GM23338 (cell line): ENCODE results near the gene GPI.

Experiments
- CREB1 ChIP-seq: fragments of 250-450 bp; sonication (Bioruptor Pico); IDR thresholded peaks from 2 replicates; pipeline ENCODE4 v1.5.0; 2020; ENCODE audit warnings: low read depth, mild to moderate bottlenecking, moderate library complexity
- ETS1 ChIP-seq: IDR thresholded peaks from 2 replicates; pipeline ENCODE4 v1.6.1; 2016; ENCODE audit warnings: antibody characterized with exemption
- EZH2 ChIP-seq: fragments of 200-600 bp; sonication (generic); IDR thresholded peaks from one replicate; pipeline ENCODE4 v1.8.0; 2017; ENCODE audit warnings: antibody characterized with exemption, mild to moderate bottlenecking, low read depth; ENCODE audit not compliant: unreplicated experiment
- EZH2phosphoT487 ChIP-seq: fragments of 200-600 bp; sonication (generic); IDR thresholded peaks from one replicate; pipeline ENCODE4 v1.8.1; 2018; ENCODE audit warnings: antibody characterized with exemption; ENCODE audit not compliant: unreplicated experiment
- JUNB ChIP-seq: IDR thresholded peaks from one replicate; pipeline ENCODE4 v1.6.1; 2016; ENCODE audit warnings: antibody characterized with exemption; ENCODE audit not compliant: unreplicated experiment
- NANOG ChIP-seq: IDR thresholded peaks from 2 replicates; pipeline ENCODE4 v1.6.1; 2016; ENCODE audit warnings: antibody characterized with exemption, borderline replicate concordance
- POLR2AphosphoS5 ChIP-seq: IDR thresholded peaks from 2 replicates; pipeline ENCODE4 v1.6.1; 2016; ENCODE audit warnings: antibody characterized with exemption, low read depth
- ZNF114 ChIP-seq: fragments of 250-450 bp; sonication (Bioruptor Pico); IDR thresholded peaks from 2 replicates; pipeline ENCODE4 v1.5.0; 2020; ENCODE audit warnings: mild to moderate bottlenecking, moderate library complexity
- ZNF331 ChIP-seq: fragments of 250-450 bp; sonication (Bioruptor Pico); IDR thresholded peaks from 2 replicates; pipeline ENCODE4 v1.5.0; 2020; ENCODE audit warnings: low read depth, mild to moderate bottlenecking, moderate library complexity
- ZNF462 ChIP-seq: fragments of 250-450 bp; sonication (Bioruptor Pico); IDR thresholded peaks from 2 replicates; pipeline ENCODE4 v1.5.0; 2020; ENCODE audit warnings: mild to moderate bottlenecking, moderate library complexity
- TF ChIP-seq, protein P1 (sequence below), 2 experiments: fragments of 200-600 bp in 1 of 2; sonication (generic) in 1 of 2; conservative IDR thresholded peaks; 2 replicates each; pipeline versions ENCODE4 v1.5.1 to v1.6.1; 2016 to 2017; ENCODE audit warnings: antibody characterized with exemption in 2 of 2, low read depth in 2 of 2, mild to moderate bottlenecking in 2 of 2, moderate library complexity in 1 of 2
- TF ChIP-seq, protein P2 (sequence below): IDR thresholded peaks from one replicate; pipeline ENCODE4 v1.6.1; 2018; ENCODE audit warnings: antibody characterized with exemption; ENCODE audit not compliant: unreplicated experiment

DNA sequence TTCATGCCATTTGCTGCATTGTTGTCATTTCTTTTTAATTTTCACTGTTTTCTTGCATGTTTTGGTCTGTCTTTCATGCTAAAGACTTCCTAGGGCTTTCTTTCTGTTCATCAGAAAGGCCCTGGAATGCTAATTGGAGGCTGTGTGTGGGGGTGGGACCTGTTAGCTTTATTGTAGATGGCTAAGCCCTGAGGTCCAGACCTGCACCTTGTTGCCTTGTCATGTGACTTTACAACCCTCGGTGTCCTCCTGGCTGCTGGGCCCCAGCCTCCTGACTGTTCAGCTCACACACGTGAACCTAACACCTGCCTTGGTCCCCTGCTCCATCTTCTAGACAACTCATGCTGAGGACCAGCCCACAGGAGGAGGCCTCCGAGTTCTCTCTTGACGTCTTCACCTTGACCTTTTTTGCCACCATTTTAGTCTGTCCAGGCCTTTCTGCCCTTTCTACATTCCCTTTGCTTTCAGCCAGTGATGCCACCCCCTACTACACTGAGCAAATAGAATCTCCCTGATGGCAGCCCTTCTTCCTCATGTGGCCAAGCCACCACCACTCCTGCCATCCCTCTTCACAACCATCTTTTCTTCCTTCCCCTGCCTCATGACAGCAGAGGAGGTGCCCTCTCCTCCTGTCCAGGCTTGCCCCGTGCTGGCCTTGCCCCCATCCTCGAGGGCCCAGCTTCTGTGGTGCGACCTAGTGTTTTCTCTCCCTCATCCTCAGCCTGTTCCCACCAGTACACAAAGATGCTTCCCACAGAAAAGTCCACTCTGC is 41.4 kb upstream of the GPI start:
- TF ChIP-seq, protein P1, sequence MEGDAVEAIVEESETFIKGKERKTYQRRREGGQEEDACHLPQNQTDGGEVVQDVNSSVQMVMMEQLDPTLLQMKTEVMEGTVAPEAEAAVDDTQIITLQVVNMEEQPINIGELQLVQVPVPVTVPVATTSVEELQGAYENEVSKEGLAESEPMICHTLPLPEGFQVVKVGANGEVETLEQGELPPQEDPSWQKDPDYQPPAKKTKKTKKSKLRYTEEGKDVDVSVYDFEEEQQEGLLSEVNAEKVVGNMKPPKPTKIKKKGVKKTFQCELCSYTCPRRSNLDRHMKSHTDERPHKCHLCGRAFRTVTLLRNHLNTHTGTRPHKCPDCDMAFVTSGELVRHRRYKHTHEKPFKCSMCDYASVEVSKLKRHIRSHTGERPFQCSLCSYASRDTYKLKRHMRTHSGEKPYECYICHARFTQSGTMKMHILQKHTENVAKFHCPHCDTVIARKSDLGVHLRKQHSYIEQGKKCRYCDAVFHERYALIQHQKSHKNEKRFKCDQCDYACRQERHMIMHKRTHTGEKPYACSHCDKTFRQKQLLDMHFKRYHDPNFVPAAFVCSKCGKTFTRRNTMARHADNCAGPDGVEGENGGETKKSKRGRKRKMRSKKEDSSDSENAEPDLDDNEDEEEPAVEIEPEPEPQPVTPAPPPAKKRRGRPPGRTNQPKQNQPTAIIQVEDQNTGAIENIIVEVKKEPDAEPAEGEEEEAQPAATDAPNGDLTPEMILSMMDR (conservative IDR thresholded peaks at IDR 0.05; ENCODE audit: low read depth in 2 of 2), result no peak
- TF ChIP-seq JUNB (no peak), CREB1 (CRISPR knock-in tag) (no peak), EZH2phosphoT487 (no peak), POLR2AphosphoS5 (no peak), EZH2 (no peak), ZNF331 (CRISPR knock-in tag) (no peak), ZNF114 (CRISPR knock-in tag) (no peak), ETS1 (no peak), ZNF462 (CRISPR knock-in tag) (no peak), NANOG (no peak)
- TF ChIP-seq, protein P2, sequence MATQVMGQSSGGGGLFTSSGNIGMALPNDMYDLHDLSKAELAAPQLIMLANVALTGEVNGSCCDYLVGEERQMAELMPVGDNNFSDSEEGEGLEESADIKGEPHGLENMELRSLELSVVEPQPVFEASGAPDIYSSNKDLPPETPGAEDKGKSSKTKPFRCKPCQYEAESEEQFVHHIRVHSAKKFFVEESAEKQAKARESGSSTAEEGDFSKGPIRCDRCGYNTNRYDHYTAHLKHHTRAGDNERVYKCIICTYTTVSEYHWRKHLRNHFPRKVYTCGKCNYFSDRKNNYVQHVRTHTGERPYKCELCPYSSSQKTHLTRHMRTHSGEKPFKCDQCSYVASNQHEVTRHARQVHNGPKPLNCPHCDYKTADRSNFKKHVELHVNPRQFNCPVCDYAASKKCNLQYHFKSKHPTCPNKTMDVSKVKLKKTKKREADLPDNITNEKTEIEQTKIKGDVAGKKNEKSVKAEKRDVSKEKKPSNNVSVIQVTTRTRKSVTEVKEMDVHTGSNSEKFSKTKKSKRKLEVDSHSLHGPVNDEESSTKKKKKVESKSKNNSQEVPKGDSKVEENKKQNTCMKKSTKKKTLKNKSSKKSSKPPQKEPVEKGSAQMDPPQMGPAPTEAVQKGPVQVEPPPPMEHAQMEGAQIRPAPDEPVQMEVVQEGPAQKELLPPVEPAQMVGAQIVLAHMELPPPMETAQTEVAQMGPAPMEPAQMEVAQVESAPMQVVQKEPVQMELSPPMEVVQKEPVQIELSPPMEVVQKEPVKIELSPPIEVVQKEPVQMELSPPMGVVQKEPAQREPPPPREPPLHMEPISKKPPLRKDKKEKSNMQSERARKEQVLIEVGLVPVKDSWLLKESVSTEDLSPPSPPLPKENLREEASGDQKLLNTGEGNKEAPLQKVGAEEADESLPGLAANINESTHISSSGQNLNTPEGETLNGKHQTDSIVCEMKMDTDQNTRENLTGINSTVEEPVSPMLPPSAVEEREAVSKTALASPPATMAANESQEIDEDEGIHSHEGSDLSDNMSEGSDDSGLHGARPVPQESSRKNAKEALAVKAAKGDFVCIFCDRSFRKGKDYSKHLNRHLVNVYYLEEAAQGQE, result no peak
